ENCODE measurements around the gene DDX10. TPM values are rescaled to one million over a fixed set of nuclear protein-coding genes. Genes with fewer than 3 reads are reported as not detected.
A peak's percentile ranks its signal among the peaks of the same experiment; 100 is the strongest.

The DDX10 gene
- total and polyA plus RNA-seq, 8 donors, result 11.6 to 22.6 (median 17.6) TPM

- H3K4me1 ChIP-seq, result no peaks in the 10 kb centered on the region
- WGBS, 5 donors, result 74 to 88% (median 86%) methylated on average over 2 of the region's 2 CpGs
- no peak for DNase-seq
- H3K4me3 ChIP-seq, result no peak overlapping the region
- TF ChIP-seq EP300 (IDR thresholded peaks at IDR 0.05), result no peak
- TF ChIP-seq POLR2AphosphoS5 (IDR thresholded peaks at IDR 0.05), result no peak
- no peak for TF ChIP-seq POLR2A (IDR thresholded peaks at IDR 0.05)
- TF ChIP-seq, protein P1, sequence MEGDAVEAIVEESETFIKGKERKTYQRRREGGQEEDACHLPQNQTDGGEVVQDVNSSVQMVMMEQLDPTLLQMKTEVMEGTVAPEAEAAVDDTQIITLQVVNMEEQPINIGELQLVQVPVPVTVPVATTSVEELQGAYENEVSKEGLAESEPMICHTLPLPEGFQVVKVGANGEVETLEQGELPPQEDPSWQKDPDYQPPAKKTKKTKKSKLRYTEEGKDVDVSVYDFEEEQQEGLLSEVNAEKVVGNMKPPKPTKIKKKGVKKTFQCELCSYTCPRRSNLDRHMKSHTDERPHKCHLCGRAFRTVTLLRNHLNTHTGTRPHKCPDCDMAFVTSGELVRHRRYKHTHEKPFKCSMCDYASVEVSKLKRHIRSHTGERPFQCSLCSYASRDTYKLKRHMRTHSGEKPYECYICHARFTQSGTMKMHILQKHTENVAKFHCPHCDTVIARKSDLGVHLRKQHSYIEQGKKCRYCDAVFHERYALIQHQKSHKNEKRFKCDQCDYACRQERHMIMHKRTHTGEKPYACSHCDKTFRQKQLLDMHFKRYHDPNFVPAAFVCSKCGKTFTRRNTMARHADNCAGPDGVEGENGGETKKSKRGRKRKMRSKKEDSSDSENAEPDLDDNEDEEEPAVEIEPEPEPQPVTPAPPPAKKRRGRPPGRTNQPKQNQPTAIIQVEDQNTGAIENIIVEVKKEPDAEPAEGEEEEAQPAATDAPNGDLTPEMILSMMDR (IDR thresholded peaks at IDR 0.05), result no peak
- H3K36me3 ChIP-seq, result no peaks in the 10 kb centered on the region
- no peak overlapping the region for H3K27ac ChIP-seq
- intact Hi-C loops (cut with DNase I; ENCODE audit: low total_unique reads), result no loop called here
- no peaks in the 10 kb centered on the region for H3K27me3 ChIP-seq
- no peaks in the 10 kb centered on the region for H3K9me3 ChIP-seq
These were observed 43.7 kb upstream of the DDX10 start for GRCh38 chr11:108620958-108621772.

DNA sequence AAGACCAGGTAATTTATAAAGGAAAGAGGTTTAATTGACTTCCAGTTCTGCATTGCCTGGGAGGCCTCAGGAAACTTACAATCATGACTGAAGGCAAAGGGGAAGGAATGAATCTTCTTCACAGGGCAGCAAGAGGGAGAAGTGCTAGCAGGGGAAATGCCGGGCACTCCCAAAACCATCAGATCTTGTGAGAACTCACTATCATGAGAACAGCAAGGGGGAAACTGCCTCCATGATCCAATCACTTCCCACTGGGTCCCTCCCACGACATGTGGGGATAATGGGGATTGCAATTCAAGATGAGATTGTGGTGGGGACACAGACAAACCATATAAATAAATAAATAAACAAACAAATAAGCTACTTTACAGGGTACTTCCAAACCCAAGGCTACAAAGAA is 42.5 kb upstream of the DDX10 start:
- no peaks in the 10 kb centered on the region for H3K36me3 ChIP-seq
- H3K27ac ChIP-seq, result no peak overlapping the region
- TF ChIP-seq EP300 (IDR thresholded peaks at IDR 0.05) (no peak), POLR2A (IDR thresholded peaks at IDR 0.05) (no peak), POLR2AphosphoS5 (IDR thresholded peaks at IDR 0.05) (no peak)
- TF ChIP-seq, protein P1 (IDR thresholded peaks at IDR 0.05), result no peak
- H3K4me1 ChIP-seq, result no peaks in the 10 kb centered on the region
- H3K27me3 ChIP-seq, result no peaks in the 10 kb centered on the region
- 76 to 85% (median 82%) methylated on average over 2 of the region's 2 CpGs for WGBS, 5 donors
- no peak overlapping the region for H3K4me3 ChIP-seq
- no peak for DNase-seq
- intact Hi-C loops (cut with DNase I; ENCODE audit: low total_unique reads), result no loop called here
- no peaks in the 10 kb centered on the region for H3K9me3 ChIP-seq

GRCh38 chr11:108624196-108624925 is 40.5 kb upstream of the DDX10 start:
- TF ChIP-seq, protein P1 (IDR thresholded peaks at IDR 0.05), result peak in 1 of 7 experiments; percentile 3
- no peak for TF ChIP-seq POLR2A (IDR thresholded peaks at IDR 0.05)
- 42 to 57% (median 54%) methylated on average over 5 of the region's 5 CpGs for WGBS, 5 donors
- H3K27me3 ChIP-seq, result no peaks in the 10 kb centered on the region
- peak overlapping the region in 1 of 5 donors; percentile 17 for H3K27ac ChIP-seq
- no peak for DNase-seq
- no peak overlapping the region for H3K4me3 ChIP-seq
- H3K36me3 ChIP-seq, result no peaks in the 10 kb centered on the region
- peaks cover 0 to 7% (median 2%) of the 10 kb centered on the region in 4 donors for H3K9me3 ChIP-seq
- intact Hi-C loops (cut with DNase I; ENCODE audit: low total_unique reads), result no loop called here
- no peaks in the 10 kb centered on the region for H3K4me1 ChIP-seq

DNA sequence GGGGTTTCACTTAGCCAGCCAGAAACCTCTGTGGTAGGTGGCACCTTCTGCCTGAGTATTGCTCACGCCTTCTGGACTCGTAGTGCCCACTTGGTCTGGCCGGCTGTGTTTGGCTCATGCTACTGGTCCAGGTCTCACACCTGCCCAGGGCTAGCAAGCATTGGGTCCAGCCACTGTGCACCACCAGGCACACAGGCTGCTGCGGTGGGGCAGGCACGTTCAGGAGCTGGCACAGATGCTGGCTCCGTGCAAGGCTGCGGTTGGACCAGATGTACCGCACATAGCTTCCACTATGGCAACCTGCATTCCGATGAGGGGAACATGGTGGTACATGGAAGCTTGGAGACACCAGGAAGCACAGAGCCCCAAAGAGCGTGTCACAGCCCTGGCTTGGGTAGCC is 36.5 kb upstream of the DDX10 start:
- WGBS, 5 donors, result 90 to 98% (median 97%) methylated on average over 6 to 10 of the region's 10 CpGs
- Histone ChIP-seq H3K4me1 (no peaks in the 10 kb centered on the region), H3K27me3 (no peaks in the 10 kb centered on the region), H3K36me3 (no peaks in the 10 kb centered on the region), H3K4me3 (no peak overlapping the region), H3K27ac (no peak overlapping the region), H3K9me3 (peaks cover 0 to 7% (median 2%) of the 10 kb centered on the region in 4 donors)
- TF ChIP-seq EP300 (IDR thresholded peaks at IDR 0.05) (no peak), POLR2A (IDR thresholded peaks at IDR 0.05) (no peak), POLR2AphosphoS5 (IDR thresholded peaks at IDR 0.05) (no peak)
- TF ChIP-seq, protein P1 (IDR thresholded peaks at IDR 0.05), result no peak
- no peak for DNase-seq
- intact Hi-C loops (cut with DNase I; ENCODE audit: low total_unique reads), result no loop called here
